NCI-H128 (cell line): Measurements from ENCODE around the gene GAPVD1.

ENCODE experiments used
- DNase-seq: peaks from one replicate; lab custom pipeline; 2025; ENCODE audit not compliant: unreplicated experiment; lab: John Stamatoyannopoulos, UW

GAPVD1 gene

DNA sequence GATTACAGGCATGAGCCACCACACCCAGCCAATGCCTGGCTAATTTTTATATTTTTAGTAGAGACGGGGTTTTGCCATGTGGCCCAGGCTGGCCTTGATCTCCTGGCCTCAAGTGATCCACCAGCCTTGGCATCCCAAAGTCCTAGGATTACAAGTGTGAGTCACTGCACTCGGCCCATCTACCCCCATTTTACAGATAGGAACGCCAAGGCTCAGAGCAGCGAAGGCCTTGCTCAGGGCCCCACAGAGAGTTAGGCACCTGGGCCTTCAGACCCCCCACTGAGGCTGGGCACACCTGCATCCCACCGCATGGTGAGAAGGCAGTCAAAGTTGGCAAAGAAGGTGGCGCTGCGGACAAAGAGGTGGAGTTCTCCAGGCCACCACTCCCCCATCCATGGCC lies 143.1 kb downstream of the GAPVD1 start:
- DNase-seq = no peak

DNA sequence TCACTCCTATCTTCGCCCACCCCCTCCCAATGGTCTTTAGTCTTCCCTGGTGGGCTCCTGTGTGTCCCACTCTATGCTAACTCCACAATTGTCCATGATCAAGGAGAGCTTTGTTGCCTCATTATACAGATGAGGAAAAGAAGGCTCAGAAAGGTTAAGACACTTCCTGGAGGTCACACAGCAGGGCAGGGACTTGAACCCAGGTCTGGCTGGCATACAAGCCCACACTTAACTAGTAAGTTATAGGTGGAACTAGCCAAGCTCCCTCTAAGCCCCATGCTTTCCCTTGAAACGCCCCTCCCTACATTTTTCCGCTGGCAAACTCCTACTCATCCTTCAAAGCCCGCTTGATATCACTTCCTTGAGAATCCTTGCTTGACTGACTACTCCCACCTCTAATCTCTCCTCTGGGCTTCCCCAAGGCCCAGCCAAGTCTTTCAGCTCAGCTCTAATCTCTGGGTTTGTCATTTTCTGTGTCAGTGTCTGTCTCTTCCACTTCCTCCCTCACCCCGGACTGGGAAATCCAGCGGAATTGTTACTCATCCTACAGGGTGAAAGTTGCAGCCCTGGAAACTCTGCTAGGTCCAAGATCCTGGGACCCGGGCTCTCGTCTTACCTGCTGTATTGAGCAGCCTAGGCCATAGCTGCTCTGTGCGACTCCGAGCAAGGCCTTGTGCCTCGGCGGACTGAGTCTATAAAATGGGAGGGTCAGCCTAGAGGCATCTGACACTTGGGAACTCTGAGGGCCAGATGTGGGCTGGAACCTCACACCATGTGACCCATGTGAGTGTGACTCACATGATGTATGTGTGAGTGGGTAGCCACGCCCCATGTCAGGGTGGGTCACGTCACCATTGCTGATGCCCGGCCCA lies 144.5 kb downstream of the GAPVD1 start:
- no peak for DNase-seq

DNA sequence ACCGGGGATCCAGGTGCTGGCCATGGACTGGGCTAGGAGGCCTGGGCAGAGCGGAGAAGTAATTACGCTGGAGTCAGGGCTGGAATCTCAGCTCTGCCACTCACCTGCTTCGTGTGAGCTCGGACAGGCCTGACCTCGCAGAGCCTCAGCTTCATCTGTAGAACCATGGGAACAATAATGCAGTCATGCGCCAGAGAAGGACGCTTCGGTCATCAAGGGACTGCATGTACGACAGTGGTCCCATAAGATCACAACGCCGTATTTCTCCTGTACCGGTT lies 145.1 kb downstream of the GAPVD1 start:
- DNase-seq = no peak

- no peak for DNase-seq
Observed at GRCh38 chr9:125407432-125407973, 145.9 kb downstream of the GAPVD1 start.

DNA sequence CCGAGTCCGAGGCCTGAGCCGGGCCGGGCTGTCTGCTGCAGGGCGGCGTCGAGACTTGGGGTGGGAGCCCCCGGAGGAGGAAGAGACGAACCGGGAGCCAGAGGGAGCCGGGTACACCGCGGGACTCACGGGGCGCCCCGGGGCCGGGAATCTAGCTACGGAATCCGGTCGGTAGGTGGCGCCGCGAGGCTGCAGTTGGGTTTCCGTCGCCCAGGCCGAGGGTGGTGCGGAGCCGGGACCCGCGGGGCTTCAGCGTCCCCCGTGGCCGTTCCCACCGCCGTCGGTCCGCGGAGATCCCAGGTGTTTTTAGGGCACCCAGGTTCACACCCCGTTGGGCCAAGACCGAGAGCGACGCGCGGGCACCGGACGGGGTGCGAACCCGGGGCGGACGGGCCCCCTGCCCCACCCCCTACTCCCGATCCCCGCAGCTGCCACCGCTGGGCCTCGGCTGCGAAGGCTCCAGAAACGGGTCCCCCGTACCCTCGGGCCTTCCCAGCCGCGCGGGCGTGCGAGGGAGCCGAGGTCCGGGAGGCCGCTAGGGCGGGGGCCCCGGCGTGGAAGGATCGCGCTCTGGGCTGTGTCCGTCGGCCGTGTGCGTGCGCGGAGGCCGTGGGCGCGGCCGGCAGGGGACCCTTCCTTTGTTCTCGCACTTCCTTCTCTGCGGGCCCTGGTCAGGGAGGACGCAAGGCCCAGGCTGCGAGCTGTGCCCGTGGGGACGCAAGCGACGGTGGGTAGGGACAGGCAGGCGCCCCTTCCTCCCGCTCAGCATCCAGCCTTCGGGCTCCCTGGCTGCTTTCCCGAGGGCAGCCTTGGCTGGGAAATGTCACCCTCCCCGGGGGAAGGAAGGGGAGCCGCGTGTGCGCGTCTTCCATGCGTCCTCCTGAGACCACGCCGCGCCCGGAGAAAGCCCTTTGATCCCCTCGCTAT lies 146.6 kb downstream of the GAPVD1 start:
- peak; percentile 44 for DNase-seq

- DNase-seq = no peak
Observed at GRCh38 chr9:125409217-125409636, 147.6 kb downstream of the GAPVD1 start.

- DNase-seq = no peak
Observed at GRCh38 chr9:125409637-125410521, 148.3 kb downstream of the GAPVD1 start.

DNA sequence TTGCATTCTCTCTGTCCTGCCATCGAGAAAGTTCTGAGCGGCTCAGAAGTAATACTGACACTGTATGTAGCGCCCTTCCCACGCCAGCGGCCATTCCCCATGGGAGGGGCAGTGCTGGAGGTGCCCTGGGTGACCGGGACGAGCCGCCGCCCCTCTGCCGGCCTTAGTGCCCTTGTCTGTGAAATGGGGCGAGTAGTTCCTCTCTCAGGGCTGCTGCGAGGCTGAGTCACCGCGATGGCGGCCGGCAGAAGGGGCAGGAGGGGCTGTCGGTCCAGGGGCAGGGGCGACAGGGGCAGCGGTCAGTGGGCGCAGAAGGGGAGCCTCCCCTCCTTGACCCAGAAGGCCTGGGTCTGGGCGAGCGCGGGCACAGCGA lies 148.9 kb downstream of the GAPVD1 start:
- DNase-seq = no peak

- no peak for DNase-seq
Observed at GRCh38 chr9:125411171-125411756, 149.6 kb downstream of the GAPVD1 start.

DNA sequence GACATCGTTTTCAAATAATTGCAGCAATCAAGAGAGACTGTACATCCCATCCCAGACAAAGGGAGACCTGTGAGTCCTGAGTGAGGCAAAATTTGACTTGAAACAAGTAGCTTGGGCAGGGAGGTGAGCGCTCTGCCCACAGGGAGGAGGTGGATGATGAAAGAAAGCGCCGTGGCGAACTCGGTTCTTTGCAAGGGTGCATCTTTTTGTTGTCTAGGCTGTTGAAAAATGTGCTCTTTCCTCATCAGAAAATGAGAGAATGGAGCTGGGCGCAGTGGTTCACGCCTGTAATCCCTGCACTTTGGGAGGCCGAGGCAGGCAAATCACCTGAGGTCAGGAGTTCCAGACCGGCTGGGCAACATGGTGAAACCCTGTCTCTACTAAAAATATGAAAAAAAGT lies 150.5 kb downstream of the GAPVD1 start:
- no peak for DNase-seq

DNA sequence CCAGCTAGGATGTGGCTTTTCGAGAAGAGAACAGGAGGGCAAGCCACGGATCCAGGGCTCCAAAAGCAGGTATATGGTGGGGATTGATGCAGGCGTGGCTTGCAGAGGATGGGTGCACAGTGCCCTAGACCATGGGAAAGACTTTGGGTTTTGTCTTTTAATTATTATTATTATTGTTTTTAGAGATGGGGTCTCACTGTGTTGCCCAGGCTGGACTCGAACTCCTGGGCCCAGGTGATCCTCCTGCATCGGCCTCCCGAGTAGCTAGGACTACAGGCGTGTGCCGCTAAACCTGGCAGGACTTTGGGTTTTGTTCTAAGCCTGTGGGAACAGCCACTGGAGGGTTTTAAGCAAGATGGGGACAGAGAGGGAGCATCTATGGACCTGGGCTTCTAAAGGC lies 152.0 kb downstream of the GAPVD1 start:
- DNase-seq = no peak

DNA sequence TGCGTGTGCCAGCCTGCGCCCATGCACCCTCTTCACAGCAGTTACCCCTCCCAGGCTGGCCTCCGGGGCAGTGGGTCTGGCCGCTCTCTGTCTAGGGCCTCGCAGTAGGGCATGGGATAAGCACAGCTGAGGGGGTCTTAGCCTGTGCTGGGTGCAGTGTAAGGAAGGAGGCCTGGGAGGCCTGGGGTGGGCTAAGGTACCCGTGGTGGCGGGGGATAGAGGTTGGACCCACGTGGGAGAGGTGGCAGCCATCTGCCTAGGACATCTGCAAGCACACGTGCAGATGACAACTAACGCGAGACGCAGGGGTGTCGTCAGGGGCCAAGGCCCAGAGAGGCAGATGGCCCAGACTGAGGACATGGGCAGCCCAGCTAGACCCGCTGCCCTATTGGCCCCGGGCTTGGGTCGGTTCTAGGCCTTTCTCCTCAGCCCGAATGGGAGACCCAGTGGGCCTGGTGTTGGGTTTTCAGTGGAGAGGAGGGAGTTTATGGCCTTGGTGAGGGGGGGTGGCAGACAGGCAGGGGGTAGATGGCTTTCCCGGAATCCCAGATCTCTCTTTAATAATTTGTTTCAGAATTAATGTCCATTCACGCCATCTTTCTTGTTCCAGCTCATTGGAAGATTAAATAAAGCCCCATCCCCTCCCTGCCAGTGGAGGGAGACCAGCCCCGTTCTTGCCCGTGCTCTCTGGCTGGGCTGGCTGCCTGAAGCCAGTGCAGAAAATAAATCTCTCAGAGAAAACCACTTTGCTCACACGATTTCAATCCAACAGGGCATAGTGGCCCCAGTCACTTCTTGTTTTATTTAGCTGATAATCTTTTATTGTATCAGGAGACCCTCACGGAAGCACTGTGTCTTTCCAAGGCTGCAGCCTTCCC lies 154.2 kb downstream of the GAPVD1 start:
- no peak for DNase-seq

GRCh38 chr9:125416517-125416916 lies 154.9 kb downstream of the GAPVD1 start:
- DNase-seq = no peak
